Fibroblast of the aortic adventitia (primary cell): ENCODE results near the gene ZNF324. TPM values are rescaled to one million over a fixed set of nuclear protein-coding genes. Genes with fewer than 3 reads are reported as not detected.

Experiments used
- DNase-seq: peaks from one replicate; pipeline ENCODE4 v3.0.0-alpha.2; 2010; ENCODE audit warnings: low read depth
- H3K4me3 ChIP-seq: 2 replicates; pipeline ENCODE4 v1.5.1; 2011; ENCODE audit warnings: low read depth, mild to moderate bottlenecking, control low read depth, low read length, moderate library complexity
- small RNA-seq: library from RNA; depleted of rRNA; stranded (forward); fragments of <200 nt; gene quantifications from one replicate; pipeline ENCODE3, GENCODE V24; 2012
- total RNA-seq: library from RNA; depleted of rRNA; stranded (reverse); fragments of >200 nt; gene quantifications from 2 replicates; pipeline ENCODE4 v1.2.3, GENCODE V29; 2012; ENCODE audit warnings: low replicate concordance
- TF ChIP-seq, protein P1 (sequence below): IDR thresholded peaks from 2 replicates; pipeline ENCODE4 v1.5.1; 2011; ENCODE audit warnings: mild to moderate bottlenecking, low read length, control low read depth, inconsistent platforms; ENCODE audit not compliant: insufficient read depth

ZNF324 gene
- total RNA-seq, 1 donor, result 18.4 TPM

GRCh38 chr19:58520257-58520599, 53.3 kb downstream of the ZNF324 start:
- TF ChIP-seq, protein P1, sequence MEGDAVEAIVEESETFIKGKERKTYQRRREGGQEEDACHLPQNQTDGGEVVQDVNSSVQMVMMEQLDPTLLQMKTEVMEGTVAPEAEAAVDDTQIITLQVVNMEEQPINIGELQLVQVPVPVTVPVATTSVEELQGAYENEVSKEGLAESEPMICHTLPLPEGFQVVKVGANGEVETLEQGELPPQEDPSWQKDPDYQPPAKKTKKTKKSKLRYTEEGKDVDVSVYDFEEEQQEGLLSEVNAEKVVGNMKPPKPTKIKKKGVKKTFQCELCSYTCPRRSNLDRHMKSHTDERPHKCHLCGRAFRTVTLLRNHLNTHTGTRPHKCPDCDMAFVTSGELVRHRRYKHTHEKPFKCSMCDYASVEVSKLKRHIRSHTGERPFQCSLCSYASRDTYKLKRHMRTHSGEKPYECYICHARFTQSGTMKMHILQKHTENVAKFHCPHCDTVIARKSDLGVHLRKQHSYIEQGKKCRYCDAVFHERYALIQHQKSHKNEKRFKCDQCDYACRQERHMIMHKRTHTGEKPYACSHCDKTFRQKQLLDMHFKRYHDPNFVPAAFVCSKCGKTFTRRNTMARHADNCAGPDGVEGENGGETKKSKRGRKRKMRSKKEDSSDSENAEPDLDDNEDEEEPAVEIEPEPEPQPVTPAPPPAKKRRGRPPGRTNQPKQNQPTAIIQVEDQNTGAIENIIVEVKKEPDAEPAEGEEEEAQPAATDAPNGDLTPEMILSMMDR, result no peak
- DNase-seq, result no peak
- peak overlapping the region; percentile 91 for H3K4me3 ChIP-seq

DNA sequence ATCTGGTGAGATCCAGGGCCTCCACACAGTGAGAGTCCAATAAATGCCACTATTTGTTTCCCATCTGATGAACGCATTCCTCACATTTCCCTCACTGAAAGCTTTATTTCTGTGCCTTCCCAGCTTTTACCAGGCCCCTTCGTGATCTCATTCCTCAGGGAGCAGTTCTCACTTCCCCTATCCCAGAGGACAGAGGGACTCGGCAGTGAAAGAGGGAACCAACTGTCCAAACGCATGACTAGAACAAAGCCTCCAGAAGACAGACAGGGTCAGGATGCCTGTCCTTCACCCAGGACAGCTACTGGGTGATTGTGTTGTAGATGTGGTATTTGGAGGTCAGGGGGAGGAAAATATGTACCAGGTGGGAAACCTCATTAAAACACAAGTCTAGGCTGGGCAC, 54.8 kb downstream of the ZNF324 start:
- no peak overlapping the region for H3K4me3 ChIP-seq
- TF ChIP-seq, protein P1, result no peak
- no peak for DNase-seq

- no peak overlapping the region for H3K4me3 ChIP-seq
- TF ChIP-seq, protein P1, result no peak
- no peak for DNase-seq
Observed at GRCh38 chr19:58522709-58523108, 55.8 kb downstream of the ZNF324 start.

Small RNA genes lying within 50 kb of the gene (small RNA-seq; reads per million reads assigned to genes)
- gene RN7SL693P (not detected), gene RNU6-1337P (not detected)

Other genes starting within 250 kb of the ZNF324 start
- gene ZNF544, start 238.2 kb upstream of the ZNF324 start, total RNA-seq, result 28.2 and 35.6 TPM in 2 replicates
- 5.1 and 7.6 TPM in 2 replicates for gene ZNF8, start 188.1 kb upstream of the ZNF324 start, total RNA-seq
- gene ERVK3-1, start 161.7 kb upstream of the ZNF324 start, total RNA-seq, result 33.2 and 41.1 TPM in 2 replicates
- gene ZSCAN22, start 140.1 kb upstream of the ZNF324 start, total RNA-seq, result 2.9 and 4.1 TPM in 2 replicates
- 6.8 TPM in 1 of 2 replicates, not detected in the other for gene A1BG, start 113.6 kb upstream of the ZNF324 start, total RNA-seq
- gene ZNF497, start 104.3 kb upstream of the ZNF324 start, total RNA-seq, result 0.98 and 1.1 TPM in 2 replicates
- 2.6 and 3.4 TPM in 2 replicates for gene ZNF837, start 86.0 kb upstream of the ZNF324 start, total RNA-seq
- 178 and 1,453 TPM in 2 replicates for gene RPS5, start 79.8 kb upstream of the ZNF324 start, total RNA-seq
- not detected in 2 replicates for gene RNF225, start 71.4 kb upstream of the ZNF324 start, total RNA-seq
- 14.4 and 17.1 TPM in 2 replicates for gene ZNF584, start 58.4 kb upstream of the ZNF324 start, total RNA-seq
- 9.2 and 10.8 TPM in 2 replicates for gene ZNF132, start 26.9 kb upstream of the ZNF324 start, total RNA-seq
- 9.2 and 9.5 TPM in 2 replicates for gene ZNF324B, start 15.5 kb upstream of the ZNF324 start, total RNA-seq
- gene ZNF446, start 9.3 kb downstream of the ZNF324 start, total RNA-seq, result 6.7 and 7.5 TPM in 2 replicates
- gene SLC27A5, start 44.9 kb downstream of the ZNF324 start, total RNA-seq, result 5.2 and 5.5 TPM in 2 replicates
- gene ZBTB45, start 52.7 kb downstream of the ZNF324 start, total RNA-seq, result 9.2 and 9.9 TPM in 2 replicates
- 233 and 474 TPM in 2 replicates for gene TRIM28, start 77.0 kb downstream of the ZNF324 start, total RNA-seq
- 109 and 239 TPM in 2 replicates for gene CHMP2A, start 88.0 kb downstream of the ZNF324 start, total RNA-seq
- gene UBE2M, start 91.5 kb downstream of the ZNF324 start, total RNA-seq, result 36.8 and 55.1 TPM in 2 replicates
- gene MZF1, start 106.3 kb downstream of the ZNF324 start, total RNA-seq, result 15.5 and 21.1 TPM in 2 replicates